Endodermal cell (in vitro differentiated cells): Measurements from ENCODE around the gene METAP2. TPM values are rescaled to one million over a fixed set of nuclear protein-coding genes. Genes with fewer than 3 reads are reported as not detected.
"Not testable (repeated sequence)": the region's sequence is repeated elsewhere in the genome, so short reads cannot be mapped to it uniquely, and the experiment has no call there.

Source experiments
- DNase-seq: peaks from one replicate; pipeline ENCODE4 v3.0.0-alpha.2; 2017
- H3K27ac ChIP-seq: 2 replicates; pipeline ENCODE4 v1.5.1; 2013; ENCODE audit warnings: mild to moderate bottlenecking, low read depth, low read length, moderate library complexity
- H3K27me3 ChIP-seq: 2 replicates; pipeline ENCODE4 v1.6.1; 2013; ENCODE audit warnings: mild to moderate bottlenecking, low read length, moderate library complexity; ENCODE audit not compliant: insufficient read depth, control insufficient read depth, poor library complexity, severe bottlenecking
- H3K36me3 ChIP-seq: 2 replicates; pipeline ENCODE4 v1.7.0; 2013; ENCODE audit warnings: mild to moderate bottlenecking, low read length, moderate library complexity; ENCODE audit not compliant: control insufficient read depth, insufficient read depth
- H3K4me1 ChIP-seq: one replicate; pipeline ENCODE4 v1.7.0; 2013; ENCODE audit warnings: low read length; ENCODE audit not compliant: control insufficient read depth, insufficient read depth
- H3K4me3 ChIP-seq: 2 replicates; pipeline ENCODE4 v1.5.1; 2013; ENCODE audit warnings: mild to moderate bottlenecking, low read length, moderate library complexity
- H3K9ac ChIP-seq: 2 replicates; pipeline ENCODE4 v1.6.1; 2013; ENCODE audit warnings: mild to moderate bottlenecking, low read length, moderate library complexity; ENCODE audit not compliant: poor library complexity, severe bottlenecking; ENCODE audit errors: extremely low read depth
- H3K9me3 ChIP-seq: 2 replicates; pipeline ENCODE4 v1.6.1; 2013; ENCODE audit warnings: mild to moderate bottlenecking, low read length, moderate library complexity; ENCODE audit not compliant: control insufficient read depth
- H3K27ac Mint-ChIP-seq: 2 replicates; pipeline ENCODE4 v1.8.0; 2020; ENCODE audit warnings: mixed read lengths
- H3K27me3 Mint-ChIP-seq: 2 replicates; pipeline ENCODE4 v1.8.0; 2021; ENCODE audit warnings: mild to moderate bottlenecking, mixed read lengths; ENCODE audit not compliant: insufficient read depth
- H3K36me3 Mint-ChIP-seq: 2 replicates; pipeline ENCODE4 v1.8.0; 2020; ENCODE audit warnings: low read depth, mixed read lengths
- H3K4me1 Mint-ChIP-seq: 2 replicates; pipeline ENCODE4 v1.8.0; 2020; ENCODE audit warnings: mixed read lengths
- H3K4me3 Mint-ChIP-seq: 2 replicates; pipeline ENCODE4 v1.8.0; 2020; ENCODE audit warnings: mild to moderate bottlenecking, moderate library complexity, mixed read lengths
- H3K9me3 Mint-ChIP-seq: 2 replicates; pipeline ENCODE4 v1.8.0; 2020; ENCODE audit warnings: mild to moderate bottlenecking, mixed read lengths
- WGBS, 2 experiments: methylation state at CpG; one replicate each; pipeline versions ENCODE4 v1.1.5 to v1.1.7; 2013; ENCODE audit warnings: missing lambda C conversion rate in 2 of 2, mixed read lengths in 1 of 2; ENCODE audit not compliant: insufficient coverage in 1 of 2, insufficient read length in 1 of 2; 5-methylcytosine and 5-hydroxymethylcytosine counted together
- total RNA-seq, 2 donors: library from RNA; stranded (reverse); fragmentation: NEBNext Ultra II Directional in 1 of 2; extraction: Animal tissue kit (Norgen Biotek cat#: 25700) in 1 of 2; gene quantifications; 2 replicates in 1 of 2; 3 replicates in 1 of 2; pipeline ENCODE4 v1.2.1, GENCODE V29; 2021
- TF ChIP-seq, protein P1 (sequence below): fragments of 200-600 bp; sonication (generic); conservative IDR thresholded peaks from 2 replicates; pipeline ENCODE4 v1.5.0; 2021; ENCODE audit warnings: antibody characterized with exemption, mild to moderate bottlenecking

Gene METAP2
- total RNA-seq, 2 donors from 2014 or later, result 137 to 152 TPM

GRCh38 chr12:95446506-95446900, 27.4 kb upstream of the METAP2 start:
- Mint-ChIP-seq H3K4me1 (peaks cover 75% of the 10 kb centered on the region), H3K27me3 (peaks cover 6% of the 10 kb centered on the region), H3K36me3 (no peaks in the 10 kb centered on the region), H3K9me3 (no peaks in the 10 kb centered on the region), H3K4me3 (peak overlapping the region; percentile 44), H3K27ac (peak overlapping the region; percentile 89)
- Histone ChIP-seq H3K9ac (peak overlapping the region; percentile 14), H3K4me3 (peak overlapping the region; percentile 56), H3K4me1 (peaks cover 7% of the 10 kb centered on the region), H3K36me3 (no peaks in the 10 kb centered on the region), H3K9me3 (no peaks in the 10 kb centered on the region), H3K27me3 (no peaks in the 10 kb centered on the region), H3K27ac (no peak overlapping the region)
- TF ChIP-seq, protein P1, sequence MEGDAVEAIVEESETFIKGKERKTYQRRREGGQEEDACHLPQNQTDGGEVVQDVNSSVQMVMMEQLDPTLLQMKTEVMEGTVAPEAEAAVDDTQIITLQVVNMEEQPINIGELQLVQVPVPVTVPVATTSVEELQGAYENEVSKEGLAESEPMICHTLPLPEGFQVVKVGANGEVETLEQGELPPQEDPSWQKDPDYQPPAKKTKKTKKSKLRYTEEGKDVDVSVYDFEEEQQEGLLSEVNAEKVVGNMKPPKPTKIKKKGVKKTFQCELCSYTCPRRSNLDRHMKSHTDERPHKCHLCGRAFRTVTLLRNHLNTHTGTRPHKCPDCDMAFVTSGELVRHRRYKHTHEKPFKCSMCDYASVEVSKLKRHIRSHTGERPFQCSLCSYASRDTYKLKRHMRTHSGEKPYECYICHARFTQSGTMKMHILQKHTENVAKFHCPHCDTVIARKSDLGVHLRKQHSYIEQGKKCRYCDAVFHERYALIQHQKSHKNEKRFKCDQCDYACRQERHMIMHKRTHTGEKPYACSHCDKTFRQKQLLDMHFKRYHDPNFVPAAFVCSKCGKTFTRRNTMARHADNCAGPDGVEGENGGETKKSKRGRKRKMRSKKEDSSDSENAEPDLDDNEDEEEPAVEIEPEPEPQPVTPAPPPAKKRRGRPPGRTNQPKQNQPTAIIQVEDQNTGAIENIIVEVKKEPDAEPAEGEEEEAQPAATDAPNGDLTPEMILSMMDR, result peak; percentile 26
- peak; percentile 96 for DNase-seq
- 7 to 16% methylated on average over 6 to 22 of the region's 22 CpGs for WGBS, 2 experiments

DNA sequence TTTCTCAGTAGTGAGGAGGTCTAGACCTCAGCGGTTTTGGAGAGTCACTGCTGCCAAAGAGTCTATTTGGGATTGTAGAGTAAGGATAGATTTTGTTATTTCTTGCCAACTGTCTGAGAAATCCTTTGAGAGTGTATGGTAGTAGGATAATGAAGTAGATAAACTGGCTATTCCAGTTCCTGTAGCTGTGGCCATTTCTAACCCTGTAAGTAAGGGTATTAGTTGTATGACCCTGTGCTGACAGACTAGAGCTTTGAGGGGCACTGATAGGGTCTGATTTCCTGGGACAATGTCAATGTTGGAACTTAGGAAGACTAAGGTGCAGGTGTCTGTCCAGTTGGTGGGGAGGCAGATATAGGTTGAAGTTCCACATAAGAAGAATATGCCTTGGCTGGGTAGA, 24.3 kb upstream of the METAP2 start:
- not testable (repeated sequence) for H3K27me3 Mint-ChIP-seq, DNase-seq, H3K27ac Mint-ChIP-seq, H3K4me3 ChIP-seq, H3K27ac ChIP-seq, H3K36me3 Mint-ChIP-seq, H3K4me1 ChIP-seq, H3K9ac ChIP-seq, H3K27me3 ChIP-seq, H3K9me3 Mint-ChIP-seq, H3K4me3 Mint-ChIP-seq, H3K9me3 ChIP-seq, H3K36me3 ChIP-seq
- WGBS, 2 experiments, result 100% methylated on average over 1 of the region's 1 CpG
- peaks cover 49% of the 10 kb centered on the region for H3K4me1 Mint-ChIP-seq

DNA sequence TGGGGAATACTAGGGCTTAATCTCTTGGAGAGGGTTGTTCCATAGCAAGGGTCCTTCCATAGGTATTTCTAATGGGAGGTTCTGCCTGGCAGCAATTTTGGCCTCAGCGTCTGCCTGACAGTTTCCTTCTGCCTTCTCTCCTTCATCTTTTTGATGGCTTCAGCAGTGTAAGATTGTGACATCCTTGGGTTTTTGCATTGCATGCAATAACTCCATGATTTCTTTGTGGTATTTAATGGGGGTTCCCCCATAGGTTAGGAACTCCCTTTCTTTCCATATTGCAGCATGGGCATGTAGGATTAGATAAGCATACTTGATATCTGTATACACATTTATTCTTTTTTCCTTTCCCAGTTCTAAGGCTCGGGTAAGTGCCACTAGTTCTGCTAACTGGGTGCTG, 21.5 kb upstream of the METAP2 start:
- Mint-ChIP-seq H3K27me3 (peaks cover 10% of the 10 kb centered on the region), H3K4me1 (peaks cover 28% of the 10 kb centered on the region), H3K9me3 (peaks cover 16% of the 10 kb centered on the region)
- not testable (repeated sequence) for H3K27me3 ChIP-seq, H3K36me3 Mint-ChIP-seq, H3K4me1 ChIP-seq, H3K27ac ChIP-seq, H3K27ac Mint-ChIP-seq, H3K9ac ChIP-seq, H3K36me3 ChIP-seq, DNase-seq, H3K4me3 Mint-ChIP-seq, H3K4me3 ChIP-seq
- peaks cover 16% of the 10 kb centered on the region for H3K9me3 ChIP-seq
- 97% methylated on average over 2 of the region's 2 CpGs; no CpG with 5 or more reads in 1 of the 2 experiments for WGBS, 2 experiments

- not testable (repeated sequence) for H3K4me3 ChIP-seq, H3K27ac Mint-ChIP-seq, H3K4me1 ChIP-seq, H3K36me3 ChIP-seq, H3K36me3 Mint-ChIP-seq, H3K27me3 ChIP-seq, H3K27ac ChIP-seq, DNase-seq, H3K9ac ChIP-seq, H3K4me3 Mint-ChIP-seq
- peaks cover 26% of the 10 kb centered on the region for H3K9me3 ChIP-seq
- 96 to 100% methylated on average over 1 of the region's 1 CpG for WGBS, 2 experiments
- H3K9me3 Mint-ChIP-seq, result peaks cover 29% of the 10 kb centered on the region
- peaks cover 23% of the 10 kb centered on the region for H3K4me1 Mint-ChIP-seq
- H3K27me3 Mint-ChIP-seq, result peaks cover 10% of the 10 kb centered on the region
Measured at GRCh38 chr12:95453881-95454280, 20.1 kb upstream of the METAP2 start.

DNA sequence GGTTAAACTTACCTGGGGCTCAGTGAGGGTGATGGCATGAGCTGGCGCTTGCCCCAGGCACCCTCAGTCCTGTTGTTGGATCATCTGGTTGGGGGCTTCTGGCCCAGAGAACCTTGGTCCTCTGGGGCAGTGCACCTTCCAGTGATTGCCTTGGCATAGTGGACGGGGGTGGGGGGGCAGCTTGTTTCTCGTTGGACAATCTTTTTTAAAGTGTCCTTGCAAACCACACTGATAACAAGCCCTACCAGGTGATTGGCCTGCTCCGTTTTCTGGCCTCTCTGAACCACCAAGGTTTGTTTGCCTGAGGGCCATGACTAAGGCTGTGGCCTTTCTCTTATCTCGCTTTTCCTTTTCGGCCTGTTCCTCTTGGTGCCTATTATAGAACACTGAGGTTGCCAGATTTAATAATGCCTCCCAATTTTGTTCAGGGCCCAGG, 19.2 kb upstream of the METAP2 start:
- Mint-ChIP-seq H3K4me1 (peaks cover 20% of the 10 kb centered on the region), H3K9me3 (peaks cover 31% of the 10 kb centered on the region)
- not testable (repeated sequence) for H3K36me3 ChIP-seq, H3K4me3 Mint-ChIP-seq, DNase-seq, H3K4me1 ChIP-seq, H3K27ac ChIP-seq, H3K9ac ChIP-seq, H3K36me3 Mint-ChIP-seq, H3K27ac Mint-ChIP-seq, H3K4me3 ChIP-seq, H3K27me3 ChIP-seq, H3K27me3 Mint-ChIP-seq
- peaks cover 26% of the 10 kb centered on the region for H3K9me3 ChIP-seq
- WGBS, 2 experiments, result 88 to 98% methylated on average over 5 to 6 of the region's 6 CpGs

DNA sequence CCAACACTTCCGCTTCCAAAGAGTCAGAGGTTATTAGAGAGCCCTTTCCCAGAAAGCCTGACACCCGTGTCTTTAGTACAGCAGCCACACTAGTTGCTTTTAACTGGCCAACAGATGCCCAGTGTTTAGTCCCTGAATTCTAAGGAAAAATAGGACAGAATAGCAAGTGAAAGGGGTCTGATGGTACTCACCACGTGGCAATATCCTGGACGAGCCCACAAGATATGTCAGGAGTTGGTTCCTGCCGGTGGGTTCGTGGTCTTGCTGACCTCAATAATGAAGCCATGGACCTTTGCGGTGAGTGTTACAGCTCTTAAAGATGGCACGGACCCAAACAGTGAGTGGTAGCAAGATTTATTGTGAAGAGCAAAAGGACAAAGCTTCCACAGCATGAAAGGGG, 16.3 kb upstream of the METAP2 start:
- not testable (repeated sequence) for H3K36me3 ChIP-seq, H3K4me3 ChIP-seq, H3K9ac ChIP-seq, H3K4me1 ChIP-seq, H3K4me1 Mint-ChIP-seq, H3K36me3 Mint-ChIP-seq, H3K27me3 Mint-ChIP-seq, H3K27ac Mint-ChIP-seq, H3K4me3 Mint-ChIP-seq, H3K27ac ChIP-seq, H3K27me3 ChIP-seq
- DNase-seq, result peak; percentile 50
- peaks cover 26% of the 10 kb centered on the region for H3K9me3 ChIP-seq
- peaks cover 31% of the 10 kb centered on the region for H3K9me3 Mint-ChIP-seq
- 90 to 93% methylated on average over 7 to 8 of the region's 8 CpGs for WGBS, 2 experiments
